DMS114 treated with DMSO at 0.1 percent for 48 hours (cell line): ENCODE data around the gene RASA3.
"Not testable (repeated sequence)": the region's sequence is repeated elsewhere in the genome, so short reads cannot be mapped to it uniquely, and the experiment has no call there.

Experiments
- DNase-seq: peaks from one replicate; lab custom pipeline; 2025; ENCODE audit not compliant: unreplicated experiment; lab: John Stamatoyannopoulos, UW

The RASA3 gene

GRCh38 chr13:114128624-114129522 lies 3.5 kb downstream of the RASA3 start:
- no peak for DNase-seq

DNA sequence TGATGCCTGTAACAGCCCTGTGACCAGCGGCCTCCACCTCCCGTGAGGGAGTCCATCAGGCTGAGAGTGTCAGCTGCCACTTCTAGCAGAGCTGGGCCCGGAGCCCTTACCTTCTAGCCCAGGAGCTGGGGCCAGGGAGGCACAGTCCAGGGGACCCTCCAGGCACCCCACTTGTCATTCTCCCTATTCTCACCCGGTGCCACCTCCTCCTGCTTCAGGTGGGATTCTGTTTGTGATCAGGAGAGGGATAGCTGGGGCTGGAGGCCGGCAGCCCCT lies 4.1 kb downstream of the RASA3 start:
- DNase-seq, result no peak

DNA sequence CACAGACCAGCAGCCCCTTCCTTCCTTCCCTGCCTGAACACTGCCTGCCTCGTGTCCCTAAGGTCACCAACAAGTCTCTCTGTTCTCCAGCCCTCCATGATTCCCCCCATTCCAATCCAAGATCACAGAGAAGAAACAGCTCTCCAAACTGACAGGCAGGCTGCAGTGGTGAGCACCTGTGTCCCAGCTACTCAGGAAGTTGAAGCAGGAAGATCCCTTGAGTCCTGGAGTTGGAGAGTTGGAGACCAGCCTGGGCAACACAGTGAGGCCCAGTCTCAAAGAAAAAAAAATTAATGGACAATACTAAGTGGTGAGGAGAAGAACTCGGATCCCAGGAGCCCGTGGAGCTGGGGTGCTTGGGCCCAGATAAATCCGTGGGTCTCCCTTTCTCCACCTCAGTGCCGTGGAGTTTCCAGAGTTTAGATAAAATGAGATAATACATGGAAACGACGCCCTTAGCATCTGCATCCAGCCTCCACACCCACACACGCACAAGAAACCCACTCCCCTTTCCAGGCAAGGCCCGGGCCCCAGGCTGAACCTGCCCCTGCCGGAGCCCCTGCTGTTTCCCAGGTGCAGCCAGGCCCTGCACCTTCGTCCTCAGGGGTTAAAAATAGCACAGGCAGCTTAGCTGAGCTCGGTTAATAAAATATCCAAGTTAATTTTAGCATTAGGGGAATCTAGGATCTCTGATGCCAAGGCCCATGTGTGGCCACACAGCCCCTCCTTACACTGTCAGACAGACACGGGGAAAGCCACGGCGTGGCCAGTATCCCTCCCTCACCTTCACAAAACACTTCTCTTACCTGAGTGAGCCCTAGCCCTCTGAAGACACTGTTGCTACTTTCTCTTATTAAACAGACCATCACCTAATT lies 4.7 kb downstream of the RASA3 start:
- no peak for DNase-seq

DNA sequence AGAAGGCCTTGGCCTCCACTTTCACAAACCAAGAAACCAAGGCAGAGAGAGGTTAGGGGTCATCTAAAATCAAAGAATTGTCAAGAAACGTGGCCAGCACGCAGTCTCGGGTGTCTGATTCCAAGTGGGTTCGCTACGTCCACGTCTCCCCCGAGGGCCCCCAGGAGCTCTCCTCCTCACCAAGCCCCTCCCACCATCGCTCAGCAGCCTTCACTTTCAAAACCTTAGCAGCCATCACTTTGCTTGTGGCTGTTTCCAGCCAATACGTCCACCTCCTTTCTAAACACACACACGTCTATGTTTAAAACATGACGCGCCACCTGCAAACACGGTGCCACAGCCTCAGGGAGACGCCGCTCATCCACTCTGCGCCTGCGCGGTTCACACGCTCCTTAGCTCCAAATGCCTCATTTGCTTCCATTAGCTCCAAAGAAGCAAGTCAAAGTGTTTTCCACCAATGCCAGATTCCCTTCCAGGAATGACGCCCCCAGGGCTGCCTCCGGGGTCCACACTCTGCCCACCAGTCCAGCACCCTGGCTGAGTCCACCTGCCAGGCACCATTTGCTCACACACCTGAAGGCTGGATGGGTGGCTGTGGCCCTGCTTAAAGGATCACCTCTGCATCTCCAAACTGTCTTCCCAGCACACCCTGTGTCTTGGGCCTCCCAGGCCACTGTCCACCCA lies 5.5 kb downstream of the RASA3 start:
- DNase-seq, result no peak

DNA sequence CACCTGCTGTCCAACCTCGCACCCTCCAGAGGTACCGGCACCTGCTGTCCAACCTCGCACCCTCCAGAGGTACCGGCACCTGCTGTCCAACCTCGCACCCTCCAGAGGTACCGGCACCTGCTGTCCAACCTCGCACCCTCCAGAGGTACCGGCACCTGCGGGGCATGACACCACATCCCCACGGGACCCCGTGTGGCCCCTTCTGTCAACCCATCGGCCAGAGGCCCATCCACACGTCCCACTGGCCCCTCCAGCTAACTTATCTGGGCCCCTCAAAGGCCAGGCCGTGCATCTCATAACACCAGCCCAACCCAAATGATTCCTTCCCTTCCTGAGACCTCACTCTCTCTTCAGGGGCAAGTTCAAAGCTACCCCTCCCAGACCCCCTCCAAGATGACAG lies 6.3 kb downstream of the RASA3 start:
- DNase-seq, result not testable (repeated sequence)

GRCh38 chr13:114125589-114125988 lies 6.8 kb downstream of the RASA3 start:
- DNase-seq, result no peak

DNA sequence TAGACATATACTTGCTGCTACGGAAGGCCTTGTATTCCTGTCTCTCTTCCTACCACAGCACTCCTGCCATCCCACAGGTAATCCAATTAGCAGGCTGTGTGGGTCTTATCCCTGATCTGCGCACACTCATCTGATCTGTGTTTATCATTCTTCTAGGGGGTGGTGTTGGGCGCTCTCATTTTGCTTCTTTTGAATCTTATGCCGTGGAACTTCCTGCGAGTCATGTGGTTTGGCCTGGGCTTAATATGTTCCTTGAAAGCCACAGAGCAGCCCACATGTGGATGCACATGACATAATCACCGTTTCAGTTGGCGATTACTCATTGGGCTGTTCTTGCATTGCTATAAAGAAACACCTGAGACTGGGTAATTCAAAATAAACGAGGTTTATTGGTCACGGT lies 7.5 kb downstream of the RASA3 start:
- DNase-seq, result no peak

DNA sequence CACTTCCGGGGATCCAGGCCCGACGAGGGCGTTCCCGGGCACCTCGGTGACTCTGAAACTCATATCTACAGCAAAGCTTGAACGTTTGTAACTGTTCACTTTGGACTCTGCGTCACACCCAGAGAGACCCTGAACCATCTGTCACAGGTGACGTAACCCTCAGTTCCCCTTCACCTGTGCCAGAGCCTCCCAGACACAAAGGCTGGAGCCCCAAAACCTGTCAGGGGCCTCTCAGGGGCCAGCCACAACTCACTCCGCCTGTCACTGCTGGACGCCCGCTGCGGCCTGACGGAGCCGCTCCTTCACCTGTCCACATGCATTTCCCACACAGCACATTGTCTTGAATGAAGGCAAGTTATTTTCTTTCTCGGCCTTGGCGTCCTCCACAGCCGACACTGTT lies 8.0 kb downstream of the RASA3 start:
- no peak for DNase-seq

DNA sequence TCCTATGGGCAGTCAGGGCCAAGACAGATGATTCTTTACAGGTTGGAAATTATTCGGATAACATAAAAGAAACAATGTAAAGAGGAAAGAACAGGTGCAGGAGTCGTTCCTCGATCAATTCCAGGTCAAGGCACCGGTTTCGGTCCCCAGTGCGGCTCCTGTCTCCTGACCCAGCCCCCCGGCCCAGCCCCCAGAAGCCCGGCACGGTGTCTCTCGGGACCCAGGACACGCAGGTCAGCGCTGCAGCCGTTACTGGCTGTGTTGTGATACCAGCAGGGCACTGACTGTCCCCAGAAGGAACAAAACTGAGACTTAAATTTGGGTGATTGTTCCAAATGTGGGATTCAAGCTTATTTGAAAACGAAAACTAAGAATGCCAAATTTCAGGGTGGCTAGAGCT lies 8.5 kb downstream of the RASA3 start:
- no peak for DNase-seq

GRCh38 chr13:114123448-114123847 lies 9.0 kb downstream of the RASA3 start:
- no peak for DNase-seq

- no peak for DNase-seq
Observed at GRCh38 chr13:114122591-114123211, 9.7 kb downstream of the RASA3 start.

DNA sequence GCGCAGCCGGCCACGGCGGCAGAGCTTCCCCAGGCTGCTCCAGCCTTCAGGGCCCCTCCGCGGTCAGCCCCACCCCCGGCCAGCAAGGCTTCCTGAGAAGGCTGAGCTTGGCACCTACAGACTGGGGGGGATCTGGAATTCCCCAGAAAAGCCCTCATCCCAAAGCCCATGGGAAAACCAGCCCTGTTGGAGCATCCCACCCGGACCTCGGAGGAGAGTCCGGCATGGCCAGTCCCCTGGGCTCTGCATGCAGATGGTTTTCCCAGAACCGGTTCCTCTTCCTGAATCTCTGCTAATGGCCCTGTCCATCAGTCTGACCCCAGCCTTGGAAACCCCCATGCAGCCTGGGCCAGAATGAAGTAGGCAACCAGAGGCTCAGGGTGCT lies 10.3 kb downstream of the RASA3 start:
- no peak for DNase-seq

GRCh38 chr13:114121496-114122126 lies 10.8 kb downstream of the RASA3 start:
- DNase-seq, result no peak

GRCh38 chr13:114121031-114121430 lies 11.4 kb downstream of the RASA3 start:
- no peak for DNase-seq

DNA sequence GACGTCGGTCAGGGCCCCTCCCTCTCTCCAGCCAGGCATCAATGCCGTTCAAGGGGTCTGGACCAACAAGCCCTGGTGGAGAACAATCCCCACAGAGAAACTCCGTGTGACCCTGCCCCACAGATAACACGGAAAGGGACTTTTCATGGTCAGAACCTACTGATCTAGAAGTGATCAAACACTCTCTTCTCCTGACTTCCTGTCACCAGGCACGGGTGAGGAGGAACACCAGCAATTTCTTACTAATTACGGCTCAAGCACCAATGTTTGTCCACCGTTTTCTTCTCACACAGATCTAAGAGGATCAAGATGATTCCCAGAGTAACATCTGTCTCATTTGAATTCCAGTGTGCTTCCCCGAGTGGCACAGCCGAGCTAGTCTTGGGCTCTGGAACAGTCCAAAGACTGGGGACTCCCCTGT lies 11.8 kb downstream of the RASA3 start:
- no peak for DNase-seq

DNA sequence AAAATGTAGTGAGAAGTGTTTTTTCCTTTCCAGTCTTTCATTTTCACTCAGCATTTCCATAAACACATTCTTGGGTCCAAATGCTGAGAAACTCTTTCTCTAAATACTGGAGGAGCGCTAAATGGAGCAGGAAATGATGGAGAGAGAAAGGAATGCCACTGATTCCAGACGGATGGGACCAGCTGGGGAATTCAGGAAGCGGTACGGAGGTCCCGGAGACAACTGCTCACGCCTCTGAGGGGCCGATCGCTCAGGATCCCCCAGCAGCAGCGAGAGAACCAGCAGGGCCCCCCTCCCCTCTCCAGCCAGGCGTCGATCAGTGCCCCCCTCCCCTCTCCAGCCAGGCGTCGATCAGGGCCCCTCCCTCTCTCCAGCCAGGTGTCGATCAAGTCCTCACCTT lies 13.2 kb downstream of the RASA3 start:
- no peak for DNase-seq

DNA sequence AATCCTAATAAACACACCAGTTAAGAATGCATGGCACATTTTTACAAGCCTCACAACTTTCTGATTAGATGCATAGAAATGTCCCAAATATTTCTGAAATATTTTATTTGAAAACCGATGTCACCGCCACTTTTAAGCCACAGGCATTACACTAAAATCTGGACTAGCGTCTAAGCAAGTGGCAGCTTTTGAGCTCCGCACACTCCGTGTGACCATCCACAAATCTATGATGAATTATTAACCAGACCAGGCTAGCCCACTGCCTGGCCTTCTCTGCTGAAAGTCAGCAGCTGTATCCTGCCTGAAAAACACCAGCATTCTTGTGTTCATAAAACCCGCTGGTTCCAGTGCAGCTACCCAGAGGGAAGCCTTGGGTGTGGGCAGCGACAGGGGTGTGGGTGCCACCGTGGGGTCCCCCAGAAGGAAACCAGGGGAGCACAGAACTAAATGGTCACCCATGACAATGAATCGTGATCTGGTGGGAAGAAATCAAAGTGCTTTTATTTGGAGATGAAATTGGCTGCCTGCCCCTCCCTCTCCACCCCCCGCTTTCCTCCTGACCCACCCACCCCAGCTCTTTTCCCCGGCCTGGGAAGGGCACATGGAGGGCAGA lies 13.8 kb downstream of the RASA3 start:
- DNase-seq, result no peak

DNA sequence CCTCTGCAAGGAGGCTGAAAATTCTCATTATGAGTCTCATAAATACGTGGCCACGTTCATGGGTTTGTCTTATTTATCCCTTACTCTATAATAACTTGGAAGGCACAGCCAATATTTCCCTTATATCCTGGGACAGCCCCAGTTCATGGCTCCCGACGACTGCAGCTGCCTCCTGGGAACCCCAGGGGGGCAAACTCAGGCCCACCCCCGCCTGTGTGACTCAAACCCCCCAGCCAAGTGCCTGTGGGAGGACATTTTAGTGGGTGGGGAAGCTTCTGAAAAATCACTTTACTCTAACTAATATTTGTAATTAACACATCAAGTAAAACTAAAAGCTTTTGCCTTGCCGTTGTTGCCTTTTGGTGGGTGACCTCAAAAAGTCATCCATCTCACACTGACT lies 14.3 kb downstream of the RASA3 start:
- DNase-seq, result no peak

- DNase-seq, result not testable (repeated sequence)
Observed at GRCh38 chr13:114117341-114117874, 15.0 kb downstream of the RASA3 start.

GRCh38 chr13:114116734-114117133 lies 15.7 kb downstream of the RASA3 start:
- no peak for DNase-seq
